AG04449 (cell line): ENCODE measurements around the gene RAB29.

ENCODE experiments used
- CTCF ChIA-PET: fragments of 350-600 bp; formaldehyde crosslinking; extraction: SDS; loops from one replicate; lab custom pipeline; 2021; ENCODE audit warnings: antibody characterized with exemption; lab: Yijun Ruan, JAX
- POLR2A ChIA-PET: fragments of 400-600, 350-600 bp; formaldehyde crosslinking; extraction: SDS; loops from one replicate; lab custom pipeline; 2020; ENCODE audit warnings: antibody characterized with exemption, inconsistent platforms; lab: Yijun Ruan, JAX
- DNase-seq: peaks from one replicate; pipeline ENCODE4 v3.0.0-alpha.2; 2010; ENCODE audit warnings: low read depth, low spot score
- H3K4me3 ChIP-seq: 2 replicates; pipeline ENCODE4 v1.5.1; 2011; ENCODE audit warnings: low read depth, mild to moderate bottlenecking, control low read depth, low read length
- CTCF ChIP-seq: IDR thresholded peaks from one replicate; pipeline ENCODE4 v1.5.1; 2011; ENCODE audit warnings: mild to moderate bottlenecking, moderate library complexity, low read length, control low read depth, inconsistent platforms; ENCODE audit not compliant: insufficient read depth; ENCODE audit errors: missing control alignments

RAB29 gene

GRCh38 chr1:205813755-205814058 lies 38.4 kb upstream of the RAB29 start:
- no peak for DNase-seq
- peak overlapping the region; percentile 80 for H3K4me3 ChIP-seq
- no peak for TF ChIP-seq CTCF
- POLR2A ChIA-PET = interaction anchor here (0.7 kb wide), 1 partner anchor 36 kb away, joined by 3 read pairs; the partner anchor contains the start of gene PM20D1
- CTCF ChIA-PET = interaction anchor here (1.1 to 3.2 kb wide), 2 partner anchors 155 to 164 kb away, joined by 3 to 14 read pairs; no protein-coding TSS in a partner anchor

GRCh38 chr1:205812878-205813754 lies 37.8 kb upstream of the RAB29 start, which contains the start of gene SLC41A1:
TSS of gene SLC41A1 (minus strand) at chr1:205813198. CDS start at chr1:205810441, 2,757 bp downstream.
- no peak for TF ChIP-seq CTCF
- ChIA-PET POLR2A (interaction anchor here (0.7 to 1.0 kb wide), 2 partner anchors 13 to 14 kb away, joined by 3 read pairs; no protein-coding TSS in a partner anchor), CTCF (interaction anchor here (1.1 to 3.6 kb wide), 4 partner anchors 21 to 164 kb away, joined by 3 to 25 read pairs (median 10); no protein-coding TSS in a partner anchor)
- peak within 1 kb of the TSS; percentile 80 for H3K4me3 ChIP-seq
- peak; percentile 52 for DNase-seq

GRCh38 chr1:205812271-205812877 lies 37.1 kb upstream of the RAB29 start:
- CTCF ChIA-PET = interaction anchor here (1.0 to 5.0 kb wide), 9 partner anchors 16 to 291 kb away, joined by 3 to 25 read pairs (median 6); no protein-coding TSS in a partner anchor
- peak overlapping the region; percentile 80 for H3K4me3 ChIP-seq
- POLR2A ChIA-PET = interaction anchor here (0.7 to 1.0 kb wide), 2 partner anchors 13 to 14 kb away, joined by 3 read pairs; no protein-coding TSS in a partner anchor
- DNase-seq = no peak
- TF ChIP-seq CTCF = no peak

GRCh38 chr1:205811660-205812059 lies 36.4 kb upstream of the RAB29 start:
- ChIA-PET POLR2A (interaction anchor here (0.5 to 1.7 kb wide), 3 partner anchors 20 to 166 kb away, joined by 3 to 4 read pairs (median 3); no protein-coding TSS in a partner anchor), CTCF (interaction anchor here (0.6 to 5.0 kb wide), 12 partner anchors 15 to 292 kb away, joined by 3 to 25 read pairs (median 6); no protein-coding TSS in a partner anchor)
- no peak for TF ChIP-seq CTCF
- DNase-seq = no peak
- H3K4me3 ChIP-seq = peak overlapping the region; percentile 80

GRCh38 chr1:205810448-205811157 lies 35.3 kb upstream of the RAB29 start:
- no peak for DNase-seq
- ChIA-PET POLR2A (interaction anchor here (1.7 kb wide), 1 partner anchor 167 kb away, joined by 4 read pairs; no protein-coding TSS in a partner anchor), CTCF (interaction anchor here (0.9 to 5.0 kb wide), 12 partner anchors 8 to 174 kb away, joined by 3 to 25 read pairs (median 4); no protein-coding TSS in a partner anchor)
- TF ChIP-seq CTCF = peak; percentile 26
- H3K4me3 ChIP-seq = no peak overlapping the region
